ENCODE measurements around the gene ZNF783. TPM values are rescaled to one million over a fixed set of nuclear protein-coding genes. Genes with fewer than 3 reads are reported as not detected.
A peak's percentile ranks its signal among the peaks of the same experiment; 100 is the strongest.

Gene ZNF783
- total and polyA plus RNA-seq, 9 of the 15 experiments (the other 6 are each of a cell fraction or from before 2014, with no cell fraction given), result 0.66 to 11.2 (median 5.4) TPM

DNA sequence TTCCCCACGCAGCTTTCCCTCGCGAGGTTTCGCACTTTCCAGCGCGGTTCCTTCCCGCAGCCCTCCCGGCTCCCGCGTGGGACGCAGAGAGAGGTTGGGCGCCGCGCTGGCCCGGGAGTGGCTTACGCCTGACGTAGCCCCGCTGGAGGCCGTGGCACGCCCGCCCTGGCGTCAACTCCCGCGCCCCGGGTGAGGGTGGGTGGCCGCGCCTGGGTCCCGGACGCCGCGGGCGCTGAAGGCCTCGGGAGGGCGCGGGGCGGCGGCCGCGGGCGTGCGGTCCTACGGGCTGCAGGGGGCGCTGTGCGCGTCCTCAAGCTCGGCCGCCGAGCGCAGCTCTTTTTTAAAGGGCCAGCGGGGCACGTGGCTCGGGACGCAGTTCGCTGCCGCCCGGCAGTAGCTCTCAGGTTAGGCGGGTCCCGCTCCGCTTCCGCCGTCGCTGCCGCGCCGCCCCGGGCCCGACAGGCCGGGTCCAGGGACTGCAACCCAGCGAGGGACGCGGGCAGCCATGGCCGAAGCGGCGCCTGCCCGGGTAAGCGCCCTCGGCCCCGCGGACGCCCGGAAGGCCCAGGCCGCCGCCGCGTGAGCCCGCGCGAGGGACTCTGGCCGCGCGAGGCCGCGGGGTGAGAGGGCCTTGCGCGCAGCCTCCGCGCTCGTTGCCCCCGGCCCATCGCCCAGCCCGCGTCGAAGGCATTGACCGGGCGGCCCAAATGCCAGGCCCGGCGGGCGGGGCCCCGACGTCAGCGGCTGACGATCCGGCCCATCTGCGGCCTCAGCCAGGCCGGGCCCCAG is at the start of gene ZNF783 (continued):
- TF ChIP-seq, protein P1, sequence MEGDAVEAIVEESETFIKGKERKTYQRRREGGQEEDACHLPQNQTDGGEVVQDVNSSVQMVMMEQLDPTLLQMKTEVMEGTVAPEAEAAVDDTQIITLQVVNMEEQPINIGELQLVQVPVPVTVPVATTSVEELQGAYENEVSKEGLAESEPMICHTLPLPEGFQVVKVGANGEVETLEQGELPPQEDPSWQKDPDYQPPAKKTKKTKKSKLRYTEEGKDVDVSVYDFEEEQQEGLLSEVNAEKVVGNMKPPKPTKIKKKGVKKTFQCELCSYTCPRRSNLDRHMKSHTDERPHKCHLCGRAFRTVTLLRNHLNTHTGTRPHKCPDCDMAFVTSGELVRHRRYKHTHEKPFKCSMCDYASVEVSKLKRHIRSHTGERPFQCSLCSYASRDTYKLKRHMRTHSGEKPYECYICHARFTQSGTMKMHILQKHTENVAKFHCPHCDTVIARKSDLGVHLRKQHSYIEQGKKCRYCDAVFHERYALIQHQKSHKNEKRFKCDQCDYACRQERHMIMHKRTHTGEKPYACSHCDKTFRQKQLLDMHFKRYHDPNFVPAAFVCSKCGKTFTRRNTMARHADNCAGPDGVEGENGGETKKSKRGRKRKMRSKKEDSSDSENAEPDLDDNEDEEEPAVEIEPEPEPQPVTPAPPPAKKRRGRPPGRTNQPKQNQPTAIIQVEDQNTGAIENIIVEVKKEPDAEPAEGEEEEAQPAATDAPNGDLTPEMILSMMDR (IDR thresholded peaks at IDR 0.05 in 2 of 3, conservative IDR thresholded peaks at IDR 0.05 in 1 of 3; ENCODE audit: insufficient read depth in 2 of 3, low read depth in 1 of 3, low read length in 3 of 3), result peak; percentile 52 to 90 (median 73); a peak in 5 of 6 replicates
- peak; percentile 73 for TF ChIP-seq CTBP1 (IDR thresholded peaks at IDR 0.05; ENCODE audit: borderline replicate concordance)
- no peak for TF ChIP-seq STAT5A (IDR thresholded peaks at IDR 0.05; ENCODE audit: borderline replicate concordance, low read length)
- TF ChIP-seq, protein P2, sequence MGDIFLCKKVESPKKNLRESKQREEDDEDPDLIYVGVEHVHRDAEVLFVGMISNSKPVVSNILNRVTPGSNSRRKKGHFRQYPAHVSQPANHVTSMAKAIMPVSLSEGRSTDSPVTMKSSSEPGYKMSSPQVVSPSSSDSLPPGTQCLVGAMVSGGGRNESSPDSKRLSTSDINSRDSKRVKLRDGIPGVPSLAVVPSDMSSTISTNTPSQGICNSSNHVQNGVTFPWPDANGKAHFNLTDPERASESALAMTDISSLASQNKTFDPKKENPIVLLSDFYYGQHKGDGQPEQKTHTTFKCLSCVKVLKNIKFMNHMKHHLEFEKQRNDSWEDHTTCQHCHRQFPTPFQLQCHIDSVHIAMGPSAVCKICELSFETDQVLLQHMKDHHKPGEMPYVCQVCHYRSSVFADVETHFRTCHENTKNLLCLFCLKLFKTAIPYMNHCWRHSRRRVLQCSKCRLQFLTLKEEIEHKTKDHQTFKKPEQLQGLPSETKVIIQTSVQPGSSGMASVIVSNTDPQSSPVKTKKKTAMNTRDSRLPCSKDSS (IDR thresholded peaks at IDR 0.05; ENCODE audit: low read depth, partially characterized antibody), result no peak
- TF ChIP-seq NCOA1 (IDR thresholded peaks at IDR 0.05; ENCODE audit: low read depth), result no peak
- no peak for TF ChIP-seq TFAM (CRISPR knock-in tag; conservative IDR thresholded peaks at IDR 0.05)
- TF ChIP-seq MEF2D (tag; conservative IDR thresholded peaks at IDR 0.05; ENCODE audit: low read depth), result no peak
- TF ChIP-seq HDGF (IDR thresholded peaks at IDR 0.05), result no peak
- TF ChIP-seq SRSF1 (IDR thresholded peaks at IDR 0.05; ENCODE audit: low read depth, low read length), result no peak
- no peak for TF ChIP-seq SNRNP70 (optimal IDR thresholded peaks at IDR 0.05; ENCODE audit: low read depth, low read length)
- TF ChIP-seq ZNF175 (CRISPR knock-in tag; IDR thresholded peaks at IDR 0.05; ENCODE audit: low read depth), result 0 out of 2 replicates have a peak, but pooled peaks have one; percentile 29
- no peak for TF ChIP-seq NFYB (IDR thresholded peaks at IDR 0.05; ENCODE audit: extremely low read depth, insufficient read length)
- TF ChIP-seq EHMT2 (IDR thresholded peaks at IDR 0.05), result no peak
- TF ChIP-seq, protein P3, sequence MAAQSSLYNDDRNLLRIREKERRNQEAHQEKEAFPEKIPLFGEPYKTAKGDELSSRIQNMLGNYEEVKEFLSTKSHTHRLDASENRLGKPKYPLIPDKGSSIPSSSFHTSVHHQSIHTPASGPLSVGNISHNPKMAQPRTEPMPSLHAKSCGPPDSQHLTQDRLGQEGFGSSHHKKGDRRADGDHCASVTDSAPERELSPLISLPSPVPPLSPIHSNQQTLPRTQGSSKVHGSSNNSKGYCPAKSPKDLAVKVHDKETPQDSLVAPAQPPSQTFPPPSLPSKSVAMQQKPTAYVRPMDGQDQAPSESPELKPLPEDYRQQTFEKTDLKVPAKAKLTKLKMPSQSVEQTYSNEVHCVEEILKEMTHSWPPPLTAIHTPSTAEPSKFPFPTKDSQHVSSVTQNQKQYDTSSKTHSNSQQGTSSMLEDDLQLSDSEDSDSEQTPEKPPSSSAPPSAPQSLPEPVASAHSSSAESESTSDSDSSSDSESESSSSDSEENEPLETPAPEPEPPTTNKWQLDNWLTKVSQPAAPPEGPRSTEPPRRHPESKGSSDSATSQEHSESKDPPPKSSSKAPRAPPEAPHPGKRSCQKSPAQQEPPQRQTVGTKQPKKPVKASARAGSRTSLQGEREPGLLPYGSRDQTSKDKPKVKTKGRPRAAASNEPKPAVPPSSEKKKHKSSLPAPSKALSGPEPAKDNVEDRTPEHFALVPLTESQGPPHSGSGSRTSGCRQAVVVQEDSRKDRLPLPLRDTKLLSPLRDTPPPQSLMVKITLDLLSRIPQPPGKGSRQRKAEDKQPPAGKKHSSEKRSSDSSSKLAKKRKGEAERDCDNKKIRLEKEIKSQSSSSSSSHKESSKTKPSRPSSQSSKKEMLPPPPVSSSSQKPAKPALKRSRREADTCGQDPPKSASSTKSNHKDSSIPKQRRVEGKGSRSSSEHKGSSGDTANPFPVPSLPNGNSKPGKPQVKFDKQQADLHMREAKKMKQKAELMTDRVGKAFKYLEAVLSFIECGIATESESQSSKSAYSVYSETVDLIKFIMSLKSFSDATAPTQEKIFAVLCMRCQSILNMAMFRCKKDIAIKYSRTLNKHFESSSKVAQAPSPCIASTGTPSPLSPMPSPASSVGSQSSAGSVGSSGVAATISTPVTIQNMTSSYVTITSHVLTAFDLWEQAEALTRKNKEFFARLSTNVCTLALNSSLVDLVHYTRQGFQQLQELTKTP (IDR thresholded peaks at IDR 0.05; ENCODE audit: low read depth in 1 of 2, partially characterized antibody in 2 of 2), result no peak
